GM19467 (cell line): ENCODE data around the gene CDC25B.
"Not testable (repeated sequence)": the region's sequence is repeated elsewhere in the genome, so short reads cannot be mapped to it uniquely, and the experiment has no call there.

ENCODE experiments used
- ATAC-seq: cut with Tn5 transposase; IDR thresholded peaks from one replicate; pipeline ENCODE4 v1.9.1; 2021; ENCODE audit warnings: mild to moderate bottlenecking, moderate library complexity; ENCODE audit not compliant: unreplicated experiment

The CDC25B gene

DNA sequence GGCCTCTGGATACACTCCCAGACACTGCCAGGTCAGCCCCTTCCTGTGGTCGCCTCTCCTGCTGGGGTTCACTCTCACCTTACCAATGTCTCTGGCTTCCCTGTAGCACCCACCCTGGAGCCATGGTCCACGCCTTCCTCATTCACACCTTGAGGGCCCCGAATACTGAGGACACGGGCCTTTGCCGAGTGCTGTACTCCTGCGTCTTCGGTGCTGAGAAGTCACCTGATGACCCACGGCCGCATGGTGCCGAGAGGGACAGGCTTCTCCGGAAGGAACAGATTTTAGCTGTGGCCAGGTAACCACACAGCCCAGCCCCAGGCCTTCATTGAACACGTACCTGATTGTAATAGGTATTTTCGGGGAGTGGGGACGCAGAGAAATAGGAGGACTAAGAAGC is 25.9 kb downstream of the CDC25B start:
- no peak for ATAC-seq

GRCh38 chr20:3823881-3824280 is 27.8 kb downstream of the CDC25B start:
- ATAC-seq, result no peak

DNA sequence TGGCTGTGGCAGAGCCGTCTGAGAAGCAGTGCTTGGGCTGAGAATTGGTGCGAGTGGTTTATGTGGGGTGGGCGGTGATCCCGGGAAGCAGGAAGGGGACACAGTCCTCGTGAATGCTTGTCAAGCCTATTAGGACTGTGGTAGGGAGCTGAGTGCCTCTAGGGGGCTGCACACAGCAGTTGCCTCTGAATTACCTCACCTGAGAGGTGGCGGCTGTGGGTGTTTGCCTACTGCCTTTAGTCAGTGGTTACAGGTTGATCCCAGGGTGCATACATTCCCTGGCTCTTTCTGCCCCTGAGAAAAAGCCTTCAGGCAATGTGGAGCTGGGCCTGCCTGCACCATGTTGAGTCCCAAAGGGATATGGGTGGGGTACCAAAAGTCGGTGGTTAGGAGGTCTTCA is 29.4 kb downstream of the CDC25B start:
- no peak for ATAC-seq

- ATAC-seq, result no peak
Observed at GRCh38 chr20:3826420-3826819, 30.3 kb downstream of the CDC25B start.

GRCh38 chr20:3828798-3829197 is 32.7 kb downstream of the CDC25B start:
- ATAC-seq, result no peak

GRCh38 chr20:3829891-3830290 is 33.8 kb downstream of the CDC25B start:
- not testable (repeated sequence) for ATAC-seq

GRCh38 chr20:3836132-3836531 is 40.0 kb downstream of the CDC25B start:
- no peak for ATAC-seq

- ATAC-seq, result no peak
Observed at GRCh38 chr20:3839328-3839727, 43.2 kb downstream of the CDC25B start.

- not testable (repeated sequence) for ATAC-seq
Observed at GRCh38 chr20:3840201-3840600, 44.1 kb downstream of the CDC25B start.

DNA sequence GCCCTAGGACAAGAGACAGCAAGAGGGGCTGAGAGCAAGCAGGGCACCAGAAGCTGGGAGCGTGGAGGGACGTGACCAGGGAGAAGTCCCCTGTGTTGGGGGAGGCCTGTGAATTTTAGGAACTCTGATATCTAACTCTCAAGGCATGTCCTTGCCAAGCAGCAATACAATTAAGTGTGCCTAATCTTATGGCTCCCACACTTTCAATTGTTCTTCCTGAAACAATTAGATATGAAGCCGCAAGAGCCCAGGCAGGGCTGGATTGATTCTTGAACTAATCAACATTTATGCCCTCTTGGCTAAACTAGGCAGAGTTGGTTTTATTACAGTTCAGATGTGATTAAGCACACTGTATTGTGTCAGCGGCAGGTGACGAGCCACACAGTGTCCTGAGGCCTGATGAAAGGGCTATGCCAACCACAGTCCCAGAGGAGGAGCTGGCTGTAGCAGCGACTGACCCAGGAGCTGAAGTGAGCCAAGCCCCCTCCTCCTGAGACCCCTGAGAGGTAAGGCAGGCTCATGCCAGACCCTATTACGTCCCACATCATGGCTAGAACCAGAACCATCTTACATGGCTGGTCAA is 46.3 kb downstream of the CDC25B start:
- ATAC-seq, result no peak

DNA sequence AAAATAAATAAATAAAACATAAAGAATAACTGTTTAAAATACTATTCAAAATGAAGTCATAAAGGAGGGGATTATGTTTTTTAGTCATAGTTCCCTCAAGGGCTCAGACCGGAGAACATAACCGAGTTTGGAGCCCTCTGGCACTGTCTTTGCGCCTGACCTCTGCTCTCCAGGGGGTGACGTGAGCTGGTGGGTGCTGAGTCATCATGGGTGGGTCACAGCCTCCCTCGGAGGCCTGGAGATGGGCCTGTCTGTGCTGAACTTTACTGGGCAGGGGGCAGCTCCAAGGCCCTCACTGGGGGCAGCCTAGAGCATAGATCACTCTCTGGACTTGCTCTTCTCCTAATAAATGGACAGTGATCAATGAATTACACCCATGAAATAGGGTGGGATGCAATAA is 47.4 kb downstream of the CDC25B start:
- no peak for ATAC-seq

- not testable (repeated sequence) for ATAC-seq
Observed at GRCh38 chr20:3843990-3844619, 48.0 kb downstream of the CDC25B start.

- ATAC-seq, result no peak
Observed at GRCh38 chr20:3846378-3846739, 50.2 kb downstream of the CDC25B start.

GRCh38 chr20:3846740-3847428 is 50.8 kb downstream of the CDC25B start, which contains the start of gene MAVS:
TSS of gene MAVS (plus strand) at chr20:3846834. CDS start at chr20:3854625, 7,791 bp downstream.
- ATAC-seq, result peak; percentile 90

DNA sequence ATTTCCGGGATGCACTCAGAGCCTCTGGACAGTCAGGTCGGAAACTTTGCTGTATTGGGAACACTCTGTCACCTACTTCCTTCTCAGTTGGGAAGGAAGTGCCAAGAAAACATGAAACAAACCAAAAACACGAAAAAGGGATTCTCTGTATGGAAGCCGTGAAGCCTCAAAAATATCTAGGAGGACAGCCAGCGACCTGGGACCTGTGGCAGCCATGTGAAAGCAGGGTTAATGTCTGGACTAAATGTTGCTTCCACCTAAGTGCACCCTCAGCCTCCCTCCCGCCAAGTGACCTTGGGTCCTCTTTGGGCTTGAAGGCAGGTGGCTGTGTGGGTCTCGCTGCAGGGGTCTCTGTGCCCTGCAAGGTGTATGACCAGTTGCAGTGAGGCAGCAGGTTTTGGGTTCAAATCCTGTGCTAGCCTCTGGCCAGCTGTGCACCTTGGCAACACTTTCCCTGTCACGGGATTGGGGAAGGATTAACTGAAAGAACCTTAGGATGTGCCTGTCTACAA is 51.4 kb downstream of the CDC25B start:
- ATAC-seq, result no peak

GRCh38 chr20:3848565-3848964 is 52.5 kb downstream of the CDC25B start:
- no peak for ATAC-seq

DNA sequence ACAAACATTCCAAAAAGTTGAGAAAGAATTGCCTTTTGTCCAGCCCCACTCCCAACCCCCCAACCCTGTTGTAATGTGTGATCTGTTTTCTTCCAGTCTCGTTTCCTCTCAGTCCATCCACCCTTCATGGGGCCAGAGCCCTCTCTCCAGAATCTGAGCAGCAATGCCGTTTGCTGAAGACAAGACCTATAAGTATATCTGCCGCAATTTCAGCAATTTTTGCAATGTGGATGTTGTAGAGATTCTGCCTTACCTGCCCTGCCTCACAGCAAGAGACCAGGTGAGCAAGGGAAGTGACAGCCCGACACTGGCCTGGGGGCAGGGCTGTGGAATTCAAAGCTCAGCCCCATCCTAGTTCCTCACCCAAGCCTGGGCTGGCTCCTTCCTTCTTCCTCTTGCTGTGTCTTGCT is 58.4 kb downstream of the CDC25B start:
- ATAC-seq, result no peak
